ENCODE measurements around the gene CAMK1D.

GRCh38 chr10:12854988-12855387 is 505.6 kb downstream of the CAMK1D start:
- TF ChIP-seq CTCF (optimal IDR thresholded peaks at IDR 0.05 in 1 of 3, IDR thresholded peaks at IDR 0.05 in 1 of 3, conservative IDR thresholded peaks at IDR 0.05 in 1 of 3; ENCODE audit: extremely low read depth in 1 of 3, insufficient read depth in 2 of 3, low read length in 3 of 3) (no peak), EZH2 (IDR thresholded peaks at IDR 0.05; ENCODE audit: low read length) (no peak)

Data from keratinocyte (primary cell).